Smooth muscle cell (in vitro differentiated cells): ENCODE data around the gene RNF19B. TPM values are rescaled to one million over a fixed set of nuclear protein-coding genes. Genes with fewer than 3 reads are reported as not detected.

Experiments used
- DNase-seq: peaks from one replicate; lab custom pipeline; 2025; ENCODE audit not compliant: unreplicated experiment; lab: John Stamatoyannopoulos, UW
- H2AFZ ChIP-seq: fragments of 200-600 bp; sonication (generic); 2 replicates; pipeline ENCODE4 v1.6.0; 2016; ENCODE audit warnings: antibody characterized with exemption, low read depth, mild to moderate bottlenecking
- H3F3A ChIP-seq: fragments of 200-600 bp; sonication (generic); 2 replicates; pipeline ENCODE4 v1.6.0; 2017; ENCODE audit warnings: antibody characterized with exemption, low read depth
- H3K27ac ChIP-seq: fragments of 200-600 bp; sonication (generic); 2 replicates; pipeline ENCODE4 v1.5.1; 2016; ENCODE audit warnings: low read depth, mild to moderate bottlenecking
- H3K27me3 ChIP-seq: fragments of 200-600 bp; sonication (generic); 2 replicates; pipeline ENCODE4 v1.6.1; 2016; ENCODE audit warnings: low read depth, mild to moderate bottlenecking
- H3K36me3 ChIP-seq: fragments of 200-600 bp; sonication (generic); 2 replicates; pipeline ENCODE4 v1.5.1; 2016; ENCODE audit warnings: low read depth
- H3K4me1 ChIP-seq: fragments of 200-600 bp; sonication (generic); 2 replicates; pipeline ENCODE4 v1.5.1; 2016; ENCODE audit warnings: low read depth
- H3K4me2 ChIP-seq: fragments of 200-600 bp; sonication (generic); 2 replicates; pipeline ENCODE4 v1.6.0; 2016; ENCODE audit warnings: mild to moderate bottlenecking
- H3K4me3 ChIP-seq: fragments of 200-600 bp; sonication (generic); 2 replicates; pipeline ENCODE4 v1.5.1; 2016; ENCODE audit warnings: mild to moderate bottlenecking
- H3K79me2 ChIP-seq: fragments of 200-600 bp; sonication (generic); 2 replicates; pipeline ENCODE4 v1.6.0; 2016; ENCODE audit warnings: low read depth, mild to moderate bottlenecking
- H3K9ac ChIP-seq: fragments of 200-600 bp; sonication (generic); 2 replicates; pipeline ENCODE4 v1.6.0; 2016; ENCODE audit warnings: low read depth
- H3K9me3 ChIP-seq: fragments of 200-600 bp; sonication (generic); replicated peaks from 2 replicates; pipeline ENCODE4 v1.5.1; 2016; ENCODE audit warnings: low read depth
- H4K20me1 ChIP-seq: fragments of 200-600 bp; sonication (generic); 2 replicates; pipeline ENCODE4 v1.6.0; 2016; ENCODE audit warnings: low read depth
- CTCF ChIP-seq: fragments of 200-600 bp; sonication (generic); IDR thresholded peaks from 2 replicates; pipeline ENCODE4 v1.5.1; 2017; ENCODE audit warnings: borderline replicate concordance, mild to moderate bottlenecking, antibody characterized with exemption; ENCODE audit not compliant: insufficient read depth, poor library complexity, severe bottlenecking
- WGBS: methylation state at CpG from one replicate; pipeline ENCODE4 v1.1.7; 2016; ENCODE audit warnings: low lambda C conversion rate; 5-methylcytosine and 5-hydroxymethylcytosine counted together
- polyA plus RNA-seq: library from polyadenylated mRNA; unstranded; fragments of >200 nt; fragmentation: Nextera tagmentation; extraction: Ambion mirVana; gene quantifications from 2 replicates; pipeline ENCODE4 v1.2.1, GENCODE V29; 2016
- total RNA-seq: library from RNA; depleted of rRNA; stranded (reverse); fragments of >200 nt; gene quantifications from 2 replicates; pipeline ENCODE4 v1.2.3, GENCODE V29; 2014

Gene RNF19B
- total and polyA plus RNA-seq, 2 experiments from 2014 or later = 11.2 to 12.3 TPM

GRCh38 chr1:32892368-32893197 lies 72.0 kb downstream of the RNF19B start:
- Histone ChIP-seq H3F3A (no peaks in the 10 kb centered on the region), H3K4me3 (peak overlapping the region; percentile 56), H3K4me1 (no peaks in the 10 kb centered on the region), H3K4me2 (peak overlapping the region; percentile 95), H3K36me3 (no peaks in the 10 kb centered on the region), H4K20me1 (no peaks in the 10 kb centered on the region), H3K27ac (no peak overlapping the region), H3K27me3 (peaks cover 6% of the 10 kb centered on the region), H3K9me3 (no peaks in the 10 kb centered on the region), H3K79me2 (no peaks in the 10 kb centered on the region), H2AFZ (peak overlapping the region; percentile 79), H3K9ac (no peak overlapping the region)
- no peak for DNase-seq
- 39% methylated on average over 31 of the region's 49 CpGs for WGBS
- peak; percentile 67 for TF ChIP-seq CTCF

DNA sequence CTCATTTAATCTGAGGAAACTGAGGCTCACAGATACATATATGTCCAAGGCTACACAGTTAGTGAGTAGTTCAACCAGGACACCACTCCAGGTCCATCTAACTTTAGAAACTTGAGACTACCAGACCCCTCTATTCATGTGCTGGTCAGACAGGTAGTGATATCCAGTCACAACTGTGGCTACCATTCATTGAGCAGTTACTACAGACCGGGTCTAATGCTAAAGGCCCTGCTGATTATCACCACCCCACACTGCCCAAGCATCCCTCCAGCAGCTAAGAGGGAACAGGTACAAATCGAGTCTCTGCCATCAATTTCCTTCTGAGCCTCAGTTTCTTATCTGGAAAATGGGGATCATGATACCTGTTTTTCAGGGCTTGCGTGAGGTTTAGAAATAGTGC lies 73.0 kb downstream of the RNF19B start:
- no peak overlapping the region for H3K4me3 ChIP-seq
- H3K9ac ChIP-seq = no peak overlapping the region

DNA sequence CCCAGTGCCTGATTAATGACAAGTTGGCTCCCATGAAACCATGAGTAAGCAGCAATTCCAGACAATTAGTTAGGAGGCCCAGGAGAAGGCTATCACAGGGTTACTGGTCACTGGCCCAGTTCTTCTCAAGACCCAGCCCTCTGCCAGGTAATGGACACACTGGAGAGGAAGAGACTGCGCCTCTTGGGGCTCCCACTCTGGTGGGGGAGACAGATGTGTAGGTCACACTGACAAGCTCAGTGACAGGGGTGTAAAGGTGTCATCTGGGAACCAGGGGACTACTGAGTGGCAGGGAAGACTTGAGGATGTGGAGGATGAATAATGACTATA lies 73.4 kb downstream of the RNF19B start:
- Histone ChIP-seq H3K79me2 (no peaks in the 10 kb centered on the region), H2AFZ (no peak overlapping the region), H3K27me3 (peaks cover 8% of the 10 kb centered on the region), H3K4me3 (no peak overlapping the region), H4K20me1 (no peaks in the 10 kb centered on the region), H3K9ac (no peak overlapping the region), H3K4me2 (no peak overlapping the region), H3K27ac (no peak overlapping the region), H3K4me1 (no peaks in the 10 kb centered on the region), H3K9me3 (no peaks in the 10 kb centered on the region), H3K36me3 (no peaks in the 10 kb centered on the region), H3F3A (no peaks in the 10 kb centered on the region)
- no peak for DNase-seq
- no peak for TF ChIP-seq CTCF
- 100% methylated on average over 1 of the region's 1 CpG for WGBS

More for the DNA sequence above, 73.0 kb downstream of the RNF19B start:
- WGBS = 92% methylated on average over 3 of the region's 3 CpGs
- no peak for TF ChIP-seq CTCF
- no peaks in the 10 kb centered on the region for H3K79me2 ChIP-seq
- no peak for DNase-seq
- no peak overlapping the region for H2AFZ ChIP-seq
- H3K27ac ChIP-seq = no peak overlapping the region
- H3K4me1 ChIP-seq = no peaks in the 10 kb centered on the region
- peaks cover 6% of the 10 kb centered on the region for H3K27me3 ChIP-seq
- H3F3A ChIP-seq = no peaks in the 10 kb centered on the region
- H3K4me2 ChIP-seq = no peak overlapping the region
- H3K36me3 ChIP-seq = no peaks in the 10 kb centered on the region
- H4K20me1 ChIP-seq = no peaks in the 10 kb centered on the region
- H3K9me3 ChIP-seq = no peaks in the 10 kb centered on the region
